COLO829 (cell line): Measurements from ENCODE around the gene SYNGR3.
"Not testable (repeated sequence)": the region's sequence is repeated elsewhere in the genome, so short reads cannot be mapped to it uniquely, and the experiment has no call there.

ENCODE experiments used
- DNase-seq: peaks from one replicate; pipeline ENCODE4 v3.0.0; 2012; ENCODE audit warnings: low spot score

SYNGR3 gene

DNA sequence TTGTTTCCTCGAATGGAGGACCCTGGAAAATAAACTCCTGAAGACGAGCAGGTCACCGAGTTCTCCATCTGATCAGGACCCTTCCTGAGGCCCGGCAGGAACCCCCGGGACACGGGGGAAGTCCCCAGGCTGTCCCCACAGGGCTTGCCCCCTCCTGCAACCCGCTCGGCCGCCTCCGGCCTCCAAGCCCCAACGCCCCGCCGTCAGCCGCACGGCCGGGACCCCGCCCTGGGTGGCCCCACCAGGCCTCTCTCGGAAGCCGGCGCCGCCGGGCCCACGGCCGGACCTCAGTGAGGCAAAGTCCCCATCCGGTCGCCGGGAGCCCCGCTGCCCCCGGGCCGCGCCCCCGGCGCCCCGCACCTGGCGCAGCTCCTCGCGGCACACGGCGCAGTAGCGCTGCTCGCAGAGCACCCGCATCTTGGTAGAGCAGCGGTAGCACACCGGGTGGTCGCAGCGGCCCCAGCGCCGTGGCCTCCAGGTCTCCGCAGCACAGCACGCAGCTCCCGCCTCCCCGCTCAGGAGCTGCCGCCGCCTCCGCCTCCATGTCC lies 19.5 kb downstream of the SYNGR3 start:
- DNase-seq: no peak

- DNase-seq: peak; percentile 85
These were observed 20.2 kb downstream of the SYNGR3 start, which contains the start of gene ZNF598 for GRCh38 chr16:2009791-2010510. Gene ZNF598 (minus strand): TSS chr16:2009821.

DNA sequence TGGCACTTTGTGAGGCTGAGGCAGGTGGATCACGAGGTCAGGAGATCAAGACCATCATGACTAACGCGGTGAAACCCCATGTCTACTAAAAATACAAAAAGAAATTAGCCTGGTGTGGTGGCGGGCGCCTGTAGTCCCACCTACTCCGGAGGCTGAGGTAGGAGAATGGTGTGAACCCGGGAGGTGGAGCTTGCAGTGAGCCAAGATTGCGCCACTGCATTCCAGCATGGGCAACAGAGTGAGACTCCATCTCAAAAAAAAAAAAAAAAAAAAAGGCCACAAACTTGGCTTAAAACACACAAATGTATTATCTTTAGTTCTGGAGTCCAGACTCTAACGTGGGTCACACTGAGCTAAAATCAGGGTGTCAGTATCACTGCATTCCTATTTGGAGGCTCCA lies 22.0 kb downstream of the SYNGR3 start:
- not testable (repeated sequence) for DNase-seq

DNA sequence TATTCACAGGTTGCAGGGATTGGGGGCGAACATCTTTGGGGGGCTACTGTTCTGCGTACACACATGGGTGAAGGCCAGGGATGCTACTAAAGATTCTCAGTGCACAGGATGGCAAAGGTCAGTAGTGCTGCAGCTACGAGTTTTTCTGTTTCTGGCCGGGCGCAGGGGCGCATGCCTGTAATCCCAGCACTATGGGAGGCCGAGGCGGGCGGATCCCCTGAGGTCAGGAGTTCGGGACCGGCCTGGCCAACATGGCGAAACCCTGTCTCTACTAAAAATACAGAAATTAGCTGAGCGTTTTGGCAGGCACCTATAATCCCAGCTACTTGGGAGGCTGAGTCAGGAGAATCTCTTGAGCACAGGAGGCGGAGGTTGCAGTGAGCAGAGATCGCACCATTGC lies 23.8 kb downstream of the SYNGR3 start:
- no peak for DNase-seq

GRCh38 chr16:2015117-2015946 lies 25.6 kb downstream of the SYNGR3 start:
- DNase-seq: no peak

- DNase-seq: no peak
These were observed 26.1 kb downstream of the SYNGR3 start for GRCh38 chr16:2015947-2016208.

GRCh38 chr16:2016407-2016922 lies 26.7 kb downstream of the SYNGR3 start:
- no peak for DNase-seq

- no peak for DNase-seq
These were observed 29.7 kb downstream of the SYNGR3 start, which contains the start of gene NPW for GRCh38 chr16:2019518-2019920. Gene NPW (plus strand): TSS chr16:2019785.

GRCh38 chr16:2019921-2020831 lies 30.4 kb downstream of the SYNGR3 start:
- no peak for DNase-seq

DNA sequence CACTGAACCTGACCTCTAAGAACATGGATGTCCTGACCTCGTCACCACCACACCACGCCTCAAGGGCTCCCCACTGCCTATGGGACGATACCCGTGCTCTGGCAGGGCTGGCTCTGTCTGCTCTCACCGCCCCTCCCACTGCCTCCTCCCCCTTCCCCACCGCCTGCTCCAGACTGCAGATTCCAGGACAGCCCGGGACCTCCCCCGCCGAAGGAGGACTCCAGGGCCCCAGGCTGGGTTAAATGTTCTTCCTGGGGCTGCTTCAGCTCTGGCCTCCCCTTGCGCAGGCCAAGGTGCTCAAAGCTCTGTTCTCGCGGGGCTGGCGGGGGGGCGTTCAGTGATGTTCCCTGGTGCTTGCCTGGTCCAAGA lies 32.9 kb downstream of the SYNGR3 start:
- peak; percentile 36 for DNase-seq

GRCh38 chr16:2023092-2024031 lies 33.6 kb downstream of the SYNGR3 start:
- DNase-seq: peak; percentile 95

DNA sequence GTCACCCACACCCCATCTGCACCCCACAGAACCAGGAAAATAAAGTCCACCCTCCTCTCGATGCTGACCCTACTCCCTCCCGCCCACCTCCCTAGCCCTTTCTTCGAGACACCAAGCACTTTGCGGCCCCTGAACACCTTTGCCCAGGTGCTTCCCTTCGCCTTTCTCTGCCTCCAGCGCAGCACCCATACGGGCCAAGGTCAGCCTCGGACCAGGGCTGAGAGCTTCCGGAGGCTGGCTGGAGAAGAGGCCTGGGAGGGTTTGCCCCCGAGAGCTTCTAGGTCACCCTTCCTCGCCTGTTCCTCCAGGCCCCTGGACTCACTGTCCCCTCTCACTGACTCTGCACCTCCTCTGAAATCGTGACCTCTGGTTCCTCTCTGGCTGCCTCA lies 34.3 kb downstream of the SYNGR3 start:
- DNase-seq: no peak

GRCh38 chr16:2025251-2025650 lies 35.5 kb downstream of the SYNGR3 start:
- no peak for DNase-seq

DNA sequence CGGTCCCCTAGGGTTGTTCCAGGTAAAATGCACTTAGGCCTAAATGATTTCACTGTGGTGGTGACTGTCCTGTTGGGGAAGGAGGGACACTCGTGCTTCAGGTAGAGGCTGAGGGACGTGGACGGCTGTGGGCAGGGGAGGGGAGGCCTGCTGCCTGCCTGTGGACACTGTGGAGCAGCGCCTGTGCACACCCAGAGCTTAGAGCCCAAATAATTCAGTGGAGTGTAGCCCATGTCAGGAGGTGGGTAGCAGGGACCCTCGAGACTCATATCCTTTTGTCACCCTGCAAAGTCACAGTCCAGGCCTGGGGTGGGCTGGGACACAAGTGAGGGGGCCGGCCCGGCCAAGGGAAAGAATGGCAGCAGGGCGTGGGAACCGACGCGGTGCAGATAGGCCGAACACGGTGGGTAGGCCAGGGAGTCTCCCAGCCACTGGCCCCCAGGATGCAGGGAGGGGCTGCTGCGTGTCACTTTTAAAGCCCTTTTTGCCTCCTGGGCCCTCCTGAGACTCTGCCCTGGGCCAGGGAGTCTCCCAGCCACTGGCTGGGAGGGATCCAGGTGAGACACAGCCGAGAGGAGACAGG lies 36.2 kb downstream of the SYNGR3 start:
- DNase-seq: no peak

GRCh38 chr16:2026461-2027023 lies 36.8 kb downstream of the SYNGR3 start, which contains the start of gene NHERF2:
Gene NHERF2 (plus strand): TSS chr16:2026902. CDS start chr16:2027006, 104 bp downstream.
- no peak for DNase-seq

- DNase-seq: no peak
These were observed 37.5 kb downstream of the SYNGR3 start for GRCh38 chr16:2027024-2028010.

DNA sequence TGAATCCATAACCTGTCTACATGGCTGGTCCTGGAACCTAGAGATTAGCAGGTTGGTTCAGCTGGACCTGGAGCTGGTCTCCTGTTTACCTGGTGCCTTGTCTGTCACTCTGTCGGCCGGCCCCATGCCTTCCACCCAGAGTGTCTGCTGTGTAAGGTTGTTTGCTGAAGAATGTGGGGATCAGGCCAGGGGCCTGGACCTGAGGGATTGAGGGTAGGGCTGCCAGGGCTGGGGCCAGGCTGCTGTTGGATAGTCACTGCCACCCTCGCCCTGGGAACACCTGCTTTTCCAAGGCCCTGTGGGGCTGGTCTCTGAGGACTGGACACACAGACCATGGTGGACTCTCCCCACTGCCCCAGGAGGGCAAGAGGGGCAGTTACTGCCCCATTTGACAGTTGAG lies 38.4 kb downstream of the SYNGR3 start:
- DNase-seq: no peak

GRCh38 chr16:2028620-2029220 lies 39.0 kb downstream of the SYNGR3 start:
- no peak for DNase-seq
